Kidney epithelial cell (primary cell): Measurements from ENCODE around the gene JAK1. TPM values are rescaled to one million over a fixed set of nuclear protein-coding genes. Genes with fewer than 3 reads are reported as not detected.

Experiments used
- DNase-seq: peaks from one replicate; pipeline ENCODE4 v3.0.0-alpha.2; 2010; ENCODE audit warnings: low read depth
- H3K27me3 ChIP-seq: 2 replicates; pipeline ENCODE4 v1.6.0; 2011; ENCODE audit warnings: low read length; ENCODE audit not compliant: control insufficient read depth, insufficient read depth
- H3K36me3 ChIP-seq: 2 replicates; pipeline ENCODE4 v1.5.1; 2011; ENCODE audit warnings: low read length; ENCODE audit not compliant: control insufficient read depth, insufficient read depth
- H3K4me3 ChIP-seq: 2 replicates; pipeline ENCODE4 v1.5.1; 2011; ENCODE audit warnings: low read depth, mild to moderate bottlenecking, control low read depth, low read length
- total RNA-seq: library from RNA; depleted of rRNA; stranded (reverse); fragments of >200 nt; gene quantifications from 2 replicates; pipeline ENCODE4 v1.2.3, GENCODE V29; 2015
- TF ChIP-seq, protein P1 (sequence below): IDR thresholded peaks from 2 replicates; pipeline ENCODE4 v1.5.1; 2011; ENCODE audit warnings: mild to moderate bottlenecking, moderate library complexity, low read length, control low read depth, inconsistent platforms; ENCODE audit not compliant: insufficient read depth, poor library complexity, severe bottlenecking

Gene JAK1
- total RNA-seq, 1 donor from 2014 or later, result 138 TPM

- DNase-seq, result no peak
- H3K4me3 ChIP-seq, result no peak overlapping the region
- no peaks in the 10 kb centered on the region for H3K27me3 ChIP-seq
- TF ChIP-seq, protein P1, sequence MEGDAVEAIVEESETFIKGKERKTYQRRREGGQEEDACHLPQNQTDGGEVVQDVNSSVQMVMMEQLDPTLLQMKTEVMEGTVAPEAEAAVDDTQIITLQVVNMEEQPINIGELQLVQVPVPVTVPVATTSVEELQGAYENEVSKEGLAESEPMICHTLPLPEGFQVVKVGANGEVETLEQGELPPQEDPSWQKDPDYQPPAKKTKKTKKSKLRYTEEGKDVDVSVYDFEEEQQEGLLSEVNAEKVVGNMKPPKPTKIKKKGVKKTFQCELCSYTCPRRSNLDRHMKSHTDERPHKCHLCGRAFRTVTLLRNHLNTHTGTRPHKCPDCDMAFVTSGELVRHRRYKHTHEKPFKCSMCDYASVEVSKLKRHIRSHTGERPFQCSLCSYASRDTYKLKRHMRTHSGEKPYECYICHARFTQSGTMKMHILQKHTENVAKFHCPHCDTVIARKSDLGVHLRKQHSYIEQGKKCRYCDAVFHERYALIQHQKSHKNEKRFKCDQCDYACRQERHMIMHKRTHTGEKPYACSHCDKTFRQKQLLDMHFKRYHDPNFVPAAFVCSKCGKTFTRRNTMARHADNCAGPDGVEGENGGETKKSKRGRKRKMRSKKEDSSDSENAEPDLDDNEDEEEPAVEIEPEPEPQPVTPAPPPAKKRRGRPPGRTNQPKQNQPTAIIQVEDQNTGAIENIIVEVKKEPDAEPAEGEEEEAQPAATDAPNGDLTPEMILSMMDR, result no peak
- no peaks in the 10 kb centered on the region for H3K36me3 ChIP-seq
These were observed 30.4 kb upstream of the JAK1 start for GRCh38 chr1:64996541-64997257.

- Histone ChIP-seq H3K36me3 (no peaks in the 10 kb centered on the region), H3K27me3 (no peaks in the 10 kb centered on the region), H3K4me3 (no peak overlapping the region)
- TF ChIP-seq, protein P1, result no peak
- no peak for DNase-seq
These were observed 29.0 kb upstream of the JAK1 start for GRCh38 chr1:64995316-64995715.

DNA sequence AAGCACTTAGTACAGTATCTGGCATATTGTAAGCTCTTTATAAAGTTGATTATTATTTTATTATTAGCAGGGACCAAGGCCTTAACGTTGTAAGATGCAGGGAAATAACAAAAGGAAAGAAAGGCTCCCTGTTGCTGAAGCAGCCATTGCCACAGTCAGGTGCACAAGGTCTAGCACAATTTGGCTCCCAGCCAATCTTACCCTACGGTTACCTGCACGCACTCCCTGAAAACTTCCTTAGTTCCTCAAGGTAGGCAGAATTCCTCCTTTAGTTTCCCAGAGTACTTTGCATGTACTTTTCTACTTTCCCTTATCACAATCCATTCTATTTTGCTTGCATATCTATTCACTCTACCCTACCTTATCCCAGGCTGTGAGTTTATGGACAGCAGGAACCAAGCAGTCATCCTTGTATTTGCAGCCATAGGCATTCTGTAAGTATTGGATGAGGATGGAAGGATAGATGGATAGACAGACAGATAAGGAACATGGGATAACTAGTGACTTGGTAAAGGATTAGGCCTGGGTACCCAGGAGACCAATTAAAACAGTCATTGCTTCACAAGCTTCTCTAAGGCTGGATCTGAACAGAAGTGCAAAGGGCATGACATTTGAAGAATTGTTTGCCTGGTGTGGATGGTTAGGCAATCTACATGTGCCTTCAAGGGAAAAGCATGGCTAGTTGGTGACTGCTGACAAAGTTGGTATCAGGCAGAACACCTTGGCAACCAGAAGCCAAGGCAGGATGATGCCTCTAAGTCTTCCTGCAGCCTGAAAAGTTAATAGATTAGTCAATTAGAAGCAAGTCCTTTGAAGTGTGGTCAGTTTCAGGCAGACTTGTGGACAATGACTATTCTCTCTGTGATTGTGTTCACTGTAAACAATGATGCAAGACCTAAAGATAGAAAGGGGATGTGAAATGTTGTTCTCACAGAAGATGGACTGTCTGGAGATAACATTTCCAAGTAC is 20.8 kb upstream of the JAK1 start:
- no peak for DNase-seq
- TF ChIP-seq, protein P1, result no peak
- Histone ChIP-seq H3K36me3 (no peaks in the 10 kb centered on the region), H3K4me3 (no peak overlapping the region), H3K27me3 (no peaks in the 10 kb centered on the region)

DNA sequence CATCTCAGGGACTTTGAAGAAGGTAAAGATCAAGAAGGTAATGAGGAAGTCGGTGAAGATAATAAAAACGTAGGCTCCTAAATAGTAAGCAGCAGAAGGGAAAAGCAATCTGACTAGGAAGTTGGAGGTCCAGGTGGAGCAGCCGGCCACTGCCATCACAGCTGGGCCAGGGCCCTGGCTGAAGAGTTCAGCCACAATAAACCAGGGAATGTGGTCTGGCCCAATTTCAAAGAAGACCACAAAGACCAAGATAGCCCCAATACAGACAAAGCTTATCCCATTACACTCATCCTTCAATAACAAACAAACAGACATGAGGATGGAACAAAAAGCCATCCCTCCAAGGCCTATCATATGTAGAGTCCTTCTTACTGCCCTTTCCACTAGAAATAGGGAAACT is 18.4 kb upstream of the JAK1 start:
- Histone ChIP-seq H3K36me3 (no peaks in the 10 kb centered on the region), H3K4me3 (no peak overlapping the region), H3K27me3 (no peaks in the 10 kb centered on the region)
- TF ChIP-seq, protein P1, result no peak
- DNase-seq, result no peak

- Histone ChIP-seq H3K27me3 (no peaks in the 10 kb centered on the region), H3K4me3 (no peak overlapping the region), H3K36me3 (no peaks in the 10 kb centered on the region)
- TF ChIP-seq, protein P1, result no peak
- no peak for DNase-seq
These were observed 17.8 kb upstream of the JAK1 start for GRCh38 chr1:64984106-64984505.
